IPS DF 6.9 (cell line): ENCODE data around the gene TOMM22.

Source experiments
- DNase-seq: peaks from one replicate; pipeline ENCODE4 v3.0.0-alpha.2; 2013; ENCODE audit warnings: low read depth, low spot score
- H3K27ac ChIP-seq: one replicate; pipeline ENCODE4 v1.5.1; 2013; ENCODE audit warnings: low read length, control low read depth
- H3K27me3 ChIP-seq: 2 replicates; pipeline ENCODE4 v1.6.1; 2013; ENCODE audit warnings: mild to moderate bottlenecking, low read length; ENCODE audit not compliant: control insufficient read depth, insufficient read depth
- H3K36me3 ChIP-seq: 2 replicates; pipeline ENCODE4 v1.6.1; 2013; ENCODE audit warnings: low read length; ENCODE audit not compliant: control insufficient read depth, insufficient read depth
- H3K4me1 ChIP-seq: 2 replicates; pipeline ENCODE4 v1.6.1; 2013; ENCODE audit warnings: low read length; ENCODE audit not compliant: control insufficient read depth, insufficient read depth
- H3K4me3 ChIP-seq: 2 replicates; pipeline ENCODE4 v1.5.1; 2013; ENCODE audit warnings: mild to moderate bottlenecking, low read length
- H3K9me3 ChIP-seq: 2 replicates; pipeline ENCODE4 v1.6.1; 2013; ENCODE audit warnings: low read length, inconsistent platforms; ENCODE audit not compliant: control insufficient read depth, insufficient read depth
- WGBS: extraction: QIAGEN DNeasy Blood & Tissue Kit; methylation state at CpG from one replicate; pipeline ENCODE4 v1.1.7; 2013; ENCODE audit warnings: mixed read lengths, missing lambda C conversion rate; ENCODE audit not compliant: insufficient read length, insufficient coverage; 5-methylcytosine and 5-hydroxymethylcytosine counted together

The TOMM22 gene

DNA sequence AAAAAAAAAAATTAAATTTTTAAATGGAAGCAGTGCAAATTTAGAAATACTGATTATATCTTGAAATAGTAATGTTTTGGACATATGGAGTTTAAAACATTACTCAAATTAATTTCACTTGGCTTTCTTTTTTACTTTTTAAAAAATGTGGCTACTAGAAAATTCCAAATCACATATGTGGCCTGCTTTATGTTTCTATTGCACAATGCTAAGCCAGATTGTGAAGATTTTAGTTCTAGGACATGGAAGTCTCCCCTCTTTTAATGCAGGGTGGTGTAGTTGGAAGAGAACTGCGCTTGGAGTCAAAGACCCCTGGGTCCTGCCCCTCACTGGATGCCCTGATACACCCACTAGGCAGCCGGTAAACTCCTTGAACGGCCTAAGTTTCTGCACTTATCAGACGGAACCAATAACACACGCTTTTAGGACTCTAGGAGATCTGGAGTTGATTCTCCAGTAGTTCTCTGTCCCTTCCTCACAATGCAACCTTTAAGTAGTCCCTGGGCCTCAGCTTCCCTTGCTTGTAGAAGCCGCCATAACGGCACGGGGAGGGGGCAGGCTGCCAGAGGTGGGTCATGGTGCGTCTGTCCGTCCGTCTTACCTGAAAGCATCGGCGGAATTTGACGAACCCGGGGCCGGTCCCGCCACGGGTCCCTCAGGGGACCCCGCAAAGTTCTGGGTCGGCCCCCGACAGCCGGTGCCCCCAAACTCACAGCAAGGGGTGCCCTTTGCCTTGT, 26.1 kb upstream of the TOMM22 start:
- no peak for DNase-seq
- H3K4me1 ChIP-seq: no peaks in the 10 kb centered on the region
- peak overlapping the region; percentile 68 for H3K4me3 ChIP-seq
- whole genome bisulfite sequencing: no CpG with 5 or more reads among the region's 22 CpGs
- no peaks in the 10 kb centered on the region for H3K27me3 ChIP-seq
- no peaks in the 10 kb centered on the region for H3K36me3 ChIP-seq
- H3K9me3 ChIP-seq: no peaks in the 10 kb centered on the region
- H3K27ac ChIP-seq: no peak overlapping the region

DNA sequence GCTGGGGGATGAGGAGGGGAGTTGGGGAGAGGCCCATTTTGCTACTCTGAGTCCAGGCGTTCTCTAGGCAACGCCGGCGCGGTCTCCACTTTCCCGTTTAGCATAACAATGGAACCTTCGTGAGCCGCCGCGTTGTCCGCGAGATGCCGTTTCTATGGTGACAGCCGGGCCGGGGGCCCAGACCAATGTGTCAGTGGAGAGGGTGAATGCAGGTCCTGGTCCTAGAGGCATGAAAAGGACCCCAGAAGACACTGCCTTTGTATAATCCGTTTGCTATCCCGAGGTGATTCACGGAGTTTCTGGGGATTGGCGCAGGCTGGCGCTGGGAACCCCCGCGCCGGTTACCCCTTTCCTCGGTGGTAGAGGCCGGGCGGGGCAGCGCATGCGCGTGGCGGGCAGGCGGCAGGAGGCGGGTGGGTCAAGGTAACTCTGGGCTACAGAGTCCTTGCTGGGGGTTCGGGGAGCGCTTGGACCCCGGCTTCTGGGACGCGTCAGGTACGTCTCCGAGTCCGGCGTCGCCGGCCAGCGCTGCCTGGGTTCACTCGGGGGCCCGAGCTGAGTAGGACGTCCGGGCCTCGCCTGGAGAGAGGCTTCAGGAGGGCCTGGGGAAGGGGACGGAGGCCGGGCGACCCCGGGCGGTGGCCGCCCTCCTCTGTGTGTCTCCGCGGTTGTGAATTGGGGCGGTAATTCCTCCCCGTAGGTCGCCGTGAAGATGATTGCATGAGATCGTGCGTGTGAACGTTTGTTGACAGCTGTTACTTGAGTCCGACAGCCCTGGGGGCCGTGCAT, 25.3 kb upstream of the TOMM22 start, which contains the start of the genes CBY1 and FAM227A:
Gene CBY1 (plus strand): TSS at position 383 of the 789 bp plus-strand sequence. CDS start 11,417 bp downstream, outside the sequence.
Gene FAM227A (minus strand): TSS at position 137 of the 789 bp plus-strand sequence. CDS start 6,224 bp downstream, outside the sequence.
- Histone ChIP-seq H3K9me3 (no peaks in the 10 kb centered on the region), H3K4me1 (no peaks in the 10 kb centered on the region), H3K4me3 (peak within 1 kb of the TSS; percentile 68), H3K27me3 (no peaks in the 10 kb centered on the region), H3K27ac (no peak within 1 kb of the TSS), H3K36me3 (no peaks in the 10 kb centered on the region)
- peak; percentile 83 for DNase-seq
- WGBS: no CpG with 5 or more reads among the region's 66 CpGs

DNA sequence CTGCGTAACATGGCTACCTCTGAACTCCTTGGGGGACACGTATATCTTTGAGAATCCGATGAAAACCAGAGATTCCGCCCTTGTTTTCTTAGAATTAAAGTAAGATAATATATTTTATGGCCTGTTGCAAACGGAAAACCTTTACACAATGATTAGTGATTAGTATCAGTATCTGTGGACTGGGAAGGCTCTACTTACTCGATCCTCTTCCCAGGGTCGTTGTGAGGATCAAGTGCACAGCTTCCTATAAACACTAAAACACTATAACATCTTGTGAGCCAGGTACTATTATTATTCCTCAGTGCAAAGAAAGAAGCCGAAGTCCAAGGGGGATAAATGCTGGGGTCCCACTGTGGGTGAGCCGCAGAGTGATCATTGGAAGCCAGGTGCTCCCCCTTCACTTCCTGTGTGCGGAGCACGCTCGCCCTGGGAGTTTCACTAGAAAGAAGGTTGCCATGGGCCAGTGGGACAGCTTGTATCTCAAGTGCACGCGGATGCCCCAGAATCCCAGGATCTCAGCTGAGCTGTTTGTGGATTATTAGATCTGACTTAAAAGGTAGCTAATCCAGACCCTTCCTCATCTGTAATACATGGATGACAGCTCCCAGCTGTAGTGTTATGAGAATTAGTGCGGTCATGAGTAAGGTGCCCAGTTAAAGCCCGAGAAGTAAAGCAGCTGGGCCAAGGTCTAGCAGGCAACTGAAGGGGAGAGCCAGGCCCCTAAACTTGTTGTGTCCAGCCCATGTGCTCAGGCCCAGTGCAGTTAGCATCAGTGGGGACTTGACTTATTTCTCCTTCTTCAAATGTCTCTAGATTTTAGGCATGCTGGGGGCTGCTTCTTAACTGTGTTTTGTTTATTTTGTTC, 24.5 kb upstream of the TOMM22 start:
- H3K4me1 ChIP-seq: no peaks in the 10 kb centered on the region
- WGBS: no CpG with 5 or more reads among the region's 16 CpGs
- H3K27me3 ChIP-seq: no peaks in the 10 kb centered on the region
- no peak for DNase-seq
- no peaks in the 10 kb centered on the region for H3K9me3 ChIP-seq
- H3K27ac ChIP-seq: no peak overlapping the region
- H3K36me3 ChIP-seq: no peaks in the 10 kb centered on the region
- peak overlapping the region; percentile 68 for H3K4me3 ChIP-seq

DNA sequence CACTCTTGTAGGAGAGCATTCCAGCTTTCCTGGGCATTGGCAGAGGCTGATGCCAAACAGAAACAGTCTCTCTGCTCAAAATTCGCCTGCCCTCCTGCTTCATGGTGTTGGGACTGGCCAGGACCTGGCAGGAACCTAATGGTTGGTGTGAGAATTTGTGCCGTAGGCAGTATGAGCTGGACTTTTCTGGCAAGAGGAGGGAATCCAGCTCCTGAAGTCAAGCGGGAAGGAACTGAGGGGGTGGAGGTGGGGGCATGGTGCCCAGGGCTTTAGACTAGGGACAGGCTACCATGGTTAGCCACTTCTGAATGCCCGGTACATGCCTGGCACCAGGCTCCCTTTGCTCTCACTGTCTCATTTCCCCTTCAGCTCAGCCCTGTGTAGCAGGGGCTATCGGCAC, 6.9 kb upstream of the TOMM22 start:
- Histone ChIP-seq H3K9me3 (no peaks in the 10 kb centered on the region), H3K4me3 (no peak overlapping the region), H3K4me1 (no peaks in the 10 kb centered on the region), H3K27ac (no peak overlapping the region), H3K27me3 (no peaks in the 10 kb centered on the region), H3K36me3 (peaks cover 3% of the 10 kb centered on the region; the same call in 1 of the 2 replicates)
- no CpG with 5 or more reads among the region's 5 CpGs for WGBS
- DNase-seq: no peak

DNA sequence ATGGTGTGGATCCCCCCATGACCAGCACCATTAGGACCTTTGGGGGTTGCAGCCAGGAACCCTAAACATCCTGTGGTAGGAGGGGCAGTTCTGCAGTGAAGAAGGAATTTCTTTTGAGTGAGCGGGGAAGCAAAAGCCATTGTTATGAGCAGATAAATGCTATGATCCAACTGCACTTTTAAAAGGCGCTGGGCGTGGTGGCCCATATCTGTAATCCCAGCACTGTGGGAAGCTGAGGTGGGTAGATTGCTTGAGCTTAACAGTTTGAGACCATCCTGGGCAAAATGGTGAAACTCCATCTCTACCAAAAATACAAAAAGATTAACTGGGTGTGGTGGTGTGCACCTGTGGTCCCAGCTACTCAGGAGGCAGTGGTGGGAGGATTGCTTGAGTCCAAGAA, 5.9 kb upstream of the TOMM22 start:
- Histone ChIP-seq H3K9me3 (no peaks in the 10 kb centered on the region), H3K4me3 (no peak overlapping the region), H3K27ac (no peak overlapping the region), H3K27me3 (no peaks in the 10 kb centered on the region), H3K36me3 (peaks cover 2% of the 10 kb centered on the region; the same call in 1 of the 2 replicates), H3K4me1 (no peaks in the 10 kb centered on the region)
- no peak for DNase-seq
- no CpG with 5 or more reads among the region's 3 CpGs for WGBS

DNA sequence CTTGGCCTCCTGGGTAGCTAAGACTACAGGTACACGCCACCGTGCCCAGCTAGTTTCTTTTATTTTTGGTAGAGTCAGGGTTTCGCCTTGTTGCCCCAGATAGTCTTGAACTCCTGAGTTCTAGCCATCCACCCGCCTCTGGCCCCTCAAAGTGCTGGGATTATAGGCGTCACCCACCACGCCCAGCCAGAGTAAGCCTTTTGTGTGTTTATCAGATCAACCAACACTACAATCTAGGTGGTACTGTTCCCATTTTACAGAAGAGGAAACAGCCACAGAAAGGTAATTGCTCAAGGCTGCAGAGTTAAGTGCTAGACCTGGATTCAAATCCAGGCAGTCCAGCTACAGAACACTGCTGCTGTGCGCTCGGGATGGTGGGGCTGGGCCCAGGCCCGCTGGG, 3.1 kb downstream of the TOMM22 start:
- H3K4me1 ChIP-seq: no peaks in the 10 kb centered on the region
- H3K27ac ChIP-seq: no peak overlapping the region
- DNase-seq: no peak
- H3K4me3 ChIP-seq: no peak overlapping the region
- H3K36me3 ChIP-seq: peaks cover 26% of the 10 kb centered on the region; the same call in 1 of the 2 replicates
- no CpG with 5 or more reads among the region's 9 CpGs for WGBS
- no peaks in the 10 kb centered on the region for H3K27me3 ChIP-seq
- no peaks in the 10 kb centered on the region for H3K9me3 ChIP-seq

DNA sequence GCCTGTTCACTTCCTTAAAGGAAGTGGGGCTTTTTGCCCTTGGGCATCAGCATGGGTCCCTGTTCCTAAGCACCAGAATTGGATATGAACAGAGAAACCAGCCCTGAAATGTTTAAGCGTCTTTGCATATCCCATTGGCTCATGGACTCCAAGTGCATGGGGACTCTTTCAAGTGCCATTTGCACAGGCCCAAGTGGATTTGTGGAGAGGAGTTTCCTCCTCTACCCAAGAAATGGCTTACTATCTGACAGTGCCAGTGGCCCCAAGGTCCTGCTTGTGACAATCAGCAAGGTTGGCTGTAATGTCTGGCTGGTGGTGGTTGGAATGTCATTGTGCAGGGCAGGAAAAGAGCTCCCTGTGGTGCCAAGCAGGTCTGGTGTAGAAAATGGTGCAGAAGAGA, 4.0 kb downstream of the TOMM22 start:
- H3K36me3 ChIP-seq: peaks cover 26% of the 10 kb centered on the region; the same call in 1 of the 2 replicates
- WGBS: no CpG with 5 or more reads among the region's 1 CpG
- H3K27me3 ChIP-seq: no peaks in the 10 kb centered on the region

DNA sequence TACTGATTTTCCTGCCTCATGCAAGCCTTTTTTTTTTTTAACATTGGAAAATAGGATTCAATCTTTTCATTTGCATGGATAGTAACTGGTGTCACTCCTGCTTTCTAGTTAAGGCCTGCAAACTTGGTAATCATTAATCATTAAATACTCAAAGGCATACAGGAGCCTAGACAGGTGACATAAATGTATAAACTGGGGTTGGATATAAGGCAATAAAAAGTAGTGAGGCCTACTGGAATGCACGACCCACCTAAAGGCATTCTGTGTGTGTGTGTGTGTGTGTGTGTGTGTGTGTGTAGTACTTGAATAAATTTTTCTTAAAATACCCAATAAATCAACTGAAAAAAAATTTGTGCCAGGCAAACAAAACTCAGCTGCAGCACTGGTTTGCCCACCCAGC, 7.9 kb downstream of the TOMM22 start:
- H3K27me3 ChIP-seq: no peaks in the 10 kb centered on the region
- no peak for DNase-seq
- H3K27ac ChIP-seq: no peak overlapping the region
- no peaks in the 10 kb centered on the region for H3K4me1 ChIP-seq
- no CpG with 5 or more reads among the region's 1 CpG for WGBS
- H3K36me3 ChIP-seq: peaks cover 18% of the 10 kb centered on the region; the same call in 1 of the 2 replicates
- H3K9me3 ChIP-seq: no peaks in the 10 kb centered on the region
- no peak overlapping the region for H3K4me3 ChIP-seq

More for the DNA sequence above, 4.0 kb downstream of the TOMM22 start:
- no peak for DNase-seq
- H3K27ac ChIP-seq: no peak overlapping the region
- no peaks in the 10 kb centered on the region for H3K4me1 ChIP-seq
- no peak overlapping the region for H3K4me3 ChIP-seq
- no peaks in the 10 kb centered on the region for H3K9me3 ChIP-seq

DNA sequence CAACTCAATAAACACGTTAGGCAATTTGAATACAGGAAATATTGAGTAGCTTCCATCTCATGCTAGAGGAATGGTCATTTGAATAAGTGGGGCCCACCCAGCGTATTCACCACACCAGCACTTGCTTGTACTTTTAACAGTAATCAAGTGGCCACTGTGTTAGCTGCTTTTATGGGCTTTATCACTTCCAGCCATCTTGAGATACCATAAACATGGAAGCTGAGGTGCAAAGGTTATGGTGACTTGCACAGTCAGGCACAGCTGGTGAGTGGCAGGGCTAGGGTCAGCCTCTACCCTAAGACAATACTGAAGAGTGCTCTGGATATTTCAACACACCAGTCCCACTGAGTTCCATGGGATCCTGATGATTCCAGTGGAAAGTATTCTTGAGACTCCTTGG, 12.3 kb downstream of the TOMM22 start:
- WGBS: no CpG with 5 or more reads among the region's 2 CpGs
- Histone ChIP-seq H3K36me3 (peaks cover 3% of the 10 kb centered on the region; the same call in 1 of the 2 replicates), H3K9me3 (no peaks in the 10 kb centered on the region), H3K27ac (no peak overlapping the region), H3K4me1 (no peaks in the 10 kb centered on the region), H3K4me3 (no peak overlapping the region), H3K27me3 (no peaks in the 10 kb centered on the region)
- no peak for DNase-seq

DNA sequence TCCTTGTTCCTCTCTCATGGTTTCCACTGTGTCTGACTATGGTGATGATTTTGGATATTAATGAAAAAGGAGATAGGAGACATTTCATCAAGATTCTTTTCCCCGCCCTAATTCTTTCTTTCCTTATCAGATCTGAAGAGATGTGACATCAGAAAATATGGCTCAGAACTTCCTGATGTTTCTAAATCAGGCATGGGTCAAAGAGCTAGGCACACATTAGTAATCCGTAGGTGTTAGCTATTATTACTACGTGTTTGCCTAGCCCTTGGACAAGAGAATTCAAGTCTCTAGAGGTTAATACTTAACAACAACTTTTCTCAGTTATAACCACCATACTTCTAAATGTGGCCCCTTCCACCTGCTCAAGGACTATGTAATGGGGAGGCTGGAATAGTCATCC, 13.2 kb downstream of the TOMM22 start:
- no peak overlapping the region for H3K27ac ChIP-seq
- no peaks in the 10 kb centered on the region; the same call in 1 of the 2 replicates for H3K36me3 ChIP-seq
- no peak overlapping the region for H3K4me3 ChIP-seq
- no peaks in the 10 kb centered on the region for H3K9me3 ChIP-seq
- DNase-seq: no peak
- no peaks in the 10 kb centered on the region for H3K27me3 ChIP-seq
- no CpG with 5 or more reads among the region's 3 CpGs for WGBS
- no peaks in the 10 kb centered on the region for H3K4me1 ChIP-seq
